ENCODE results near the gene PHC3. TPM values are rescaled to one million over a fixed set of nuclear protein-coding genes. Genes with fewer than 3 reads are reported as not detected.
"Not testable (repeated sequence)": the region's sequence is repeated elsewhere in the genome, so short reads cannot be mapped to it uniquely, and the experiment has no call there.

PHC3 gene
- polyA plus RNA-seq, 1 donor from 2014 or later: 18.6 TPM

- H3F3A ChIP-seq (ENCODE audit: insufficient read depth, low read length, poor library complexity, severe bottlenecking): no peaks in the 10 kb centered on the region
- H4K20me1 ChIP-seq (ENCODE audit: insufficient read depth): no peaks in the 10 kb centered on the region
- TF ChIP-seq EP300 (conservative IDR thresholded peaks at IDR 0.05; ENCODE audit: poor library complexity, severe bottlenecking): no peak
- TF ChIP-seq EZH2 (IDR thresholded peaks at IDR 0.05; ENCODE audit: borderline replicate concordance, insufficient read depth, low read length, poor library complexity, severe bottlenecking): no peak
- no peak for TF ChIP-seq RAD21 (conservative IDR thresholded peaks at IDR 0.05)
- H3K9me3 ChIP-seq (ENCODE audit: low read length): no peaks in the 10 kb centered on the region
- peaks cover 17% of the 10 kb centered on the region for H3K36me3 ChIP-seq (ENCODE audit: insufficient read depth, low read length)
- no peaks in the 10 kb centered on the region for H3K79me2 ChIP-seq (replicated peaks; ENCODE audit: insufficient read depth, low read length)
- H3K27ac ChIP-seq (ENCODE audit: low read length): no peak overlapping the region
- H3K4me2 ChIP-seq (ENCODE audit: low read length): no peak overlapping the region
- H3K9ac ChIP-seq (ENCODE audit: low read length): no peak overlapping the region
- no peak overlapping the region for H2AFZ ChIP-seq (ENCODE audit: low read depth, low read length)
- no peaks in the 10 kb centered on the region for H3K27me3 ChIP-seq (ENCODE audit: insufficient read depth, low read depth, low read length)
- H3K4me3 ChIP-seq (ENCODE audit: low read length): no peak overlapping the region
- no peaks in the 10 kb centered on the region for H3K9me2 ChIP-seq (ENCODE audit: insufficient read depth, low read length)
These were observed 53.1 kb downstream of the PHC3 start for GRCh38 chr3:170128259-170128976.

GRCh38 chr3:170117134-170117533, 64.4 kb downstream of the PHC3 start:
- H2AFZ ChIP-seq (ENCODE audit: low read depth, low read length): no peak overlapping the region
- no peak overlapping the region for H3K27ac ChIP-seq (ENCODE audit: low read length)
- no peaks in the 10 kb centered on the region for H3F3A ChIP-seq (ENCODE audit: insufficient read depth, low read length, poor library complexity, severe bottlenecking)
- H4K20me1 ChIP-seq (ENCODE audit: insufficient read depth): no peaks in the 10 kb centered on the region
- no peaks in the 10 kb centered on the region for H3K79me2 ChIP-seq (replicated peaks; ENCODE audit: insufficient read depth, low read length)
- no peak overlapping the region for H3K9ac ChIP-seq (ENCODE audit: low read length)
- TF ChIP-seq RAD21 (conservative IDR thresholded peaks at IDR 0.05): no peak
- no peak for TF ChIP-seq EZH2 (IDR thresholded peaks at IDR 0.05; ENCODE audit: borderline replicate concordance, insufficient read depth, low read length, poor library complexity, severe bottlenecking)
- no peak for TF ChIP-seq EP300 (conservative IDR thresholded peaks at IDR 0.05; ENCODE audit: poor library complexity, severe bottlenecking)
- TF ChIP-seq POLR2AphosphoS5 (IDR thresholded peaks at IDR 0.05): no peak
- H3K27me3 ChIP-seq (ENCODE audit: insufficient read depth, low read depth, low read length): no peaks in the 10 kb centered on the region
- H3K9me2 ChIP-seq (ENCODE audit: insufficient read depth, low read length): no peaks in the 10 kb centered on the region
- H3K4me3 ChIP-seq (ENCODE audit: low read length): no peak overlapping the region
- H3K9me3 ChIP-seq (ENCODE audit: low read length): no peaks in the 10 kb centered on the region
- no peaks in the 10 kb centered on the region for H3K36me3 ChIP-seq (ENCODE audit: insufficient read depth, low read length)
- H3K4me2 ChIP-seq (ENCODE audit: low read length): no peak overlapping the region

- H2AFZ ChIP-seq (ENCODE audit: low read depth, low read length); H3K27ac ChIP-seq (ENCODE audit: low read length); H3K27me3 ChIP-seq (ENCODE audit: insufficient read depth, low read depth, low read length); H3K9ac ChIP-seq (ENCODE audit: low read length); H3F3A ChIP-seq (ENCODE audit: insufficient read depth, low read length, poor library complexity, severe bottlenecking); H3K36me3 ChIP-seq (ENCODE audit: insufficient read depth, low read length); H3K9me2 ChIP-seq (ENCODE audit: insufficient read depth, low read length); H4K20me1 ChIP-seq (ENCODE audit: insufficient read depth); H3K79me2 ChIP-seq (replicated peaks; ENCODE audit: insufficient read depth, low read length); H3K9me3 ChIP-seq (ENCODE audit: low read length); H3K4me3 ChIP-seq (ENCODE audit: low read length); H3K4me2 ChIP-seq (ENCODE audit: low read length): not testable (repeated sequence)
These were observed 67.4 kb downstream of the PHC3 start for GRCh38 chr3:170114165-170114564.

- TF ChIP-seq SMC3 (conservative IDR thresholded peaks at IDR 0.05; ENCODE audit: poor library complexity): no peak
- TF ChIP-seq TAF1 (IDR thresholded peaks at IDR 0.05; ENCODE audit: low read depth): no peak
- no peak for TF ChIP-seq EP300 (conservative IDR thresholded peaks at IDR 0.05; ENCODE audit: poor library complexity, severe bottlenecking)
- TF ChIP-seq REST (IDR thresholded peaks at IDR 0.05; ENCODE audit: borderline replicate concordance): no peak
- TF ChIP-seq POLR2AphosphoS5 (IDR thresholded peaks at IDR 0.05): no peak
- TF ChIP-seq CTCF (IDR thresholded peaks at IDR 0.05; ENCODE audit: poor library complexity, severe bottlenecking): no peak
- no peak for TF ChIP-seq EZH2 (IDR thresholded peaks at IDR 0.05; ENCODE audit: borderline replicate concordance, insufficient read depth, low read length, poor library complexity, severe bottlenecking)
- TF ChIP-seq MXI1 (conservative IDR thresholded peaks at IDR 0.05; ENCODE audit: poor library complexity, severe bottlenecking): no peak
- no peak for TF ChIP-seq RAD21 (conservative IDR thresholded peaks at IDR 0.05)
- Histone ChIP-seq H3K9ac (ENCODE audit: low read length) (no peak overlapping the region), H3K36me3 (ENCODE audit: insufficient read depth, low read length) (no peaks in the 10 kb centered on the region), H3K79me2 (replicated peaks; ENCODE audit: insufficient read depth, low read length) (no peaks in the 10 kb centered on the region), H3K27ac (ENCODE audit: low read length) (no peak overlapping the region), H2AFZ (ENCODE audit: low read depth, low read length) (no peak overlapping the region), H3K4me2 (ENCODE audit: low read length) (no peak overlapping the region), H3K4me3 (ENCODE audit: low read length) (no peak overlapping the region), H3F3A (ENCODE audit: insufficient read depth, low read length, poor library complexity, severe bottlenecking) (no peaks in the 10 kb centered on the region), H4K20me1 (ENCODE audit: insufficient read depth) (no peaks in the 10 kb centered on the region), H3K9me3 (ENCODE audit: low read length) (no peaks in the 10 kb centered on the region), H3K27me3 (ENCODE audit: insufficient read depth, low read depth, low read length) (no peaks in the 10 kb centered on the region), H3K9me2 (ENCODE audit: insufficient read depth, low read length) (no peaks in the 10 kb centered on the region)
These were observed 70.3 kb downstream of the PHC3 start for GRCh38 chr3:170111147-170111771.

Data from neural cell (in vitro differentiated cells).